ENCODE measurements around the gene MRPL52.
"Not testable (repeated sequence)": the region's sequence is repeated elsewhere in the genome, so short reads cannot be mapped to it uniquely, and the experiment has no call there.

GRCh38 chr14:22852178-22852577 lies 22.5 kb downstream of the MRPL52 start:
- TF ChIP-seq POLR2A (IDR thresholded peaks at IDR 0.05; ENCODE audit: low read length); GATA1 (IDR thresholded peaks at IDR 0.05; ENCODE audit: low read depth, low read length): not testable (repeated sequence)
